GM19239 (cell line): ENCODE measurements around the gene USP35.

Experiments
- DNase-seq: peaks from one replicate; pipeline ENCODE4 v3.0.0; 2011; ENCODE audit warnings: low spot score; ENCODE audit not compliant: insufficient read length
- FAIRE-seq: peaks from 2 replicates; lab custom pipeline; 2011; peaks lifted over from hg19 to GRCh38; lab: Jason Lieb, UNC

The USP35 gene

GRCh38 chr11:78195917-78196560 lies 7.3 kb downstream of the USP35 start:
- FAIRE-seq: no peak

GRCh38 chr11:78196661-78197091 lies 8.0 kb downstream of the USP35 start:
- FAIRE-seq: no peak

More at GRCh38 chr11:78195917-78196560, 7.3 kb downstream of the USP35 start:
- DNase-seq: no peak

GRCh38 chr11:78197816-78198215 lies 9.1 kb downstream of the USP35 start:
- no peak for DNase-seq
- FAIRE-seq: no peak

More at GRCh38 chr11:78196661-78197091, 8.0 kb downstream of the USP35 start:
- DNase-seq: no peak

DNA sequence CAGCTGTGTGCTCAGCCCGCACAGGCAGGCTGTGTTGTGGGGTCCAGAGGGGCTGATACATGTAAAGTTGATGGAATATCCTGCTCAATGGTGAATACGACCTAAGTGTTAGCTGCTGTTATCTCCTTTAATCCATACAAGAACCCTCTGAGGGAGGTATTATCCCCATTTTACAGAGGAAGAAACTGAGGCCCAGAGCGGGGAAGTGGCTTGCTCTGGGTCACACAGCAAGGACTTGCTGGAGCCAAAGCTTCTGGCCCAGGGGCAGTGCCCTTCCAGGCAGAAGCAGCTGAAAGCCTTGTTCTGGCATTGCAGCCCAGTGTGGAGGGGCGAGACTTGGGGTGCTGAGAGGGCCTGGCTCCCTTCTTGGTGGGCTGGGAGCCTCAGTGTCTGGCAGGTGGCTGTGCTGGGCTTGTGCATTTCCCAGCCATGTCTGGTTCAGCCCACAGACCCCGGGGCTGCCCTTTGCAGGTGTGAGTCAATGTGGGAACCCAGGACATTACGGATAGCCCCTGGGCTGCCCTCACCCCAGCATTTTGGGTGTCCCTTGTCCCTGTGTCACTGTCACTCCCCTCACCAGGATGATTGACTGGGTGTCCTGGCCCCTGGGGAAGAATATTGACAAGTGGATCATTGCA lies 10.4 kb downstream of the USP35 start:
- FAIRE-seq: no peak

GRCh38 chr11:78199653-78200015 lies 10.9 kb downstream of the USP35 start:
- FAIRE-seq: no peak
- no peak for DNase-seq

More for the DNA sequence above, 10.4 kb downstream of the USP35 start:
- DNase-seq: no peak

DNA sequence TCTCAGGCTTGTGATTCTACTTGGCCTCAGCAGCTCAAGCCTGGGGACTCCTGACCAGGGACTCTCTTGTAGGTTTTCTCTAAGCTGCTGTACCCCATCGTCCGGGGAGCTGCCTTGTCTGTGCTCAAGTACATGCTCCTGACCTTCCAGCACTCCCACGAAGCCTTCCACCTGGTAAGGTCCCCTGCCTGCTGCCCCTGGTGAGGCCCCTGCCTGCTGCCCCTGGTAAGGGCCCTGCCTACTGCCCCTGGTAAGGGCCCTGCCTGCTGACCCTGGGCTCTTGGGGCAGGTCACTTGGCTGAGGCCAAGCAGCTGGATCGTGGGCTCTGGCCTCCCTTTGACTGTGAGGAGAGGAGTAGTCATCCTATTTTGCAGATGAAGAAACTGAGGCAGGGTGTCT lies 11.3 kb downstream of the USP35 start:
- no peak for DNase-seq
- no peak for FAIRE-seq

GRCh38 chr11:78200553-78200952 lies 11.8 kb downstream of the USP35 start:
- no peak for DNase-seq
- FAIRE-seq: no peak

DNA sequence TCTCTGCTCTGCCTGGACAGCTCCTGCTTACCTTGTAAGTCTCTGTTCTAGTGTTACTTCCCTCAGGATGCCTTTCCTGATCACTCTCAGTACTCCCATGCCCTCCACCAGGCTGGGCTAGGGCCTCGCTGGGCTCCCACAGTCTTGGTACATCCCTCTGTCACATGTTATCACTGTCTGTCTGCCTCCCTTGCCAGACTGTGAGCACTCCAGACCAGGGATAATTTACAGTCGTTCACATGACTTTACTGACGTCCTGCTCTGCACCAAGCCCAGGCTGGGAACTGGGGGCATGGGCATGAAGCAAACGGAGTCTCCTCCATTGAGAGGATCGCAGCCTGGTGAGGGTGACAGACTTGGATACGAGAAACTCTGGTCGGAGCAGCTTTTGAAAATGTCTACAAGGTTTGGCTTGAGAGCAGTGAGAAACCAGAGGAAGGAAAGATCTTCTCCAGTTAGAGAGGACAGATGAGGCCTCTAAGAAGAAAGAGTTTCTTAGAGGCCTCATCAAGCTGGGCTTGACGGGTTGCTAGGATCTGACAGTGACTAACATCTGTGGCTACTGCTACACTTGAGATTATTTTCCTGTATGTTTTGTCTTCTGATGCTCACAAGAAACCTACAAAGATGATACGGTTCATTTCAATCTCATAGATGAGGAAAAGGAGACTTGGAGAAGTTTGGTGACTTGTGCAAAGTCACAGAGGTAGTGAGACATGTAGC lies 12.5 kb downstream of the USP35 start:
- FAIRE-seq: no peak
- DNase-seq: no peak

GRCh38 chr11:78202733-78203167 lies 14.0 kb downstream of the USP35 start:
- DNase-seq: no peak
- no peak for FAIRE-seq

DNA sequence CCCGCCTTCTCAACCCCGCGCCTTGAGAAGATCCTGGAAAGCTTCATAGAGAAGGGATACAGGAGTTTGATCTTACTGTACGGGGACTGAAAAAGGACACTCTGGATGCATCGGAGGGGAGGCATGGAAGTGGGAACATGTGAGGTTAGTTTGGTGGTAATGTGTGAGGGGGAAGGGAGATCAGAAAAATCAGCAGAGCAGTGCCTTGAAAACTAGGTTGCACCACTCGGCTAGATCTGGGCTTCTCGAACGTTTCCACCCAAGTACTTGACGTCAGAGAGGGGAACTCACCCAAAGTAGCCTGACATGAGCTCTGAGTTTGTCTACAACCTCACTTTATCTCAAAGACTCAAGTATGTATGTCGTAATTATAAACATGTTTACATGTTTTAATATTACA lies 14.5 kb downstream of the USP35 start:
- FAIRE-seq (no peak), DNase-seq (no peak)

GRCh38 chr11:78205256-78205655 lies 16.5 kb downstream of the USP35 start:
- no peak for FAIRE-seq
- no peak for DNase-seq

- DNase-seq (no peak), FAIRE-seq (no peak)
Observed at GRCh38 chr11:78205691-78206090, 17.0 kb downstream of the USP35 start.

DNA sequence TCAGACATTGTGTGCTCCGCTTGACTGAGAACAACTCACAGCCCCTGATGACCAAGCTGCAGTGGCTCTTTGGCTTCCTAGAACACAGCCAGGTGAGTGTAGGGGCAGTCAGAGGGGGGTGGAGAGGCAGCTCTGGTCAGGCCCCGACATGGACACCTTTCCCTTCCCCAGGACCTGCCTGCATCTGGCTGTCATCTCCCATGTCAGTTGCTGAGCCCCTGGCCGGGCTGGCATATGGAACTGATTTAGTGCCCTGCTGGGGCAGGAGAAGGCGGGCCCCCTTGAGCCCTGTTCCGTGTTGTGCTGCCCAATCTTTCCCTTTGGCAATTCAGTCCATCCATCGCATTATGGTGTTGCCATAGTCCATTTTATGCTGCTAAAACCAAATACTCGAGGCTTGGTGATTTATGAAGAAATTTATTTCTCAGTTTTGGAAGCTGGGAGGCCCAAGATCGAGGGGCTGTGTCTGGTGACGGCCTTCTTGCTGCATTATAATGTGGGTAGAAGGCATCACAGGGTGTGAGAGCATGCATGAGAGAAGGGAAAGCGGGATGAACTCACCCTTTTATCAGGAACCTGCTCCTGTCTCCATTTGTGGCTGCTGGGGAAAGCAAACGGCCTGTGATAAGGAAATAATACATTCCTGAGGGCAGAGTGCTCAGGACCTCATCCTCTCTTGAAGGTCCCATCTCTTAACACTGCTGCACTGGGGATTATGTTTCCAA lies 19.0 kb downstream of the USP35 start:
- DNase-seq (no peak), FAIRE-seq (no peak)

DNA sequence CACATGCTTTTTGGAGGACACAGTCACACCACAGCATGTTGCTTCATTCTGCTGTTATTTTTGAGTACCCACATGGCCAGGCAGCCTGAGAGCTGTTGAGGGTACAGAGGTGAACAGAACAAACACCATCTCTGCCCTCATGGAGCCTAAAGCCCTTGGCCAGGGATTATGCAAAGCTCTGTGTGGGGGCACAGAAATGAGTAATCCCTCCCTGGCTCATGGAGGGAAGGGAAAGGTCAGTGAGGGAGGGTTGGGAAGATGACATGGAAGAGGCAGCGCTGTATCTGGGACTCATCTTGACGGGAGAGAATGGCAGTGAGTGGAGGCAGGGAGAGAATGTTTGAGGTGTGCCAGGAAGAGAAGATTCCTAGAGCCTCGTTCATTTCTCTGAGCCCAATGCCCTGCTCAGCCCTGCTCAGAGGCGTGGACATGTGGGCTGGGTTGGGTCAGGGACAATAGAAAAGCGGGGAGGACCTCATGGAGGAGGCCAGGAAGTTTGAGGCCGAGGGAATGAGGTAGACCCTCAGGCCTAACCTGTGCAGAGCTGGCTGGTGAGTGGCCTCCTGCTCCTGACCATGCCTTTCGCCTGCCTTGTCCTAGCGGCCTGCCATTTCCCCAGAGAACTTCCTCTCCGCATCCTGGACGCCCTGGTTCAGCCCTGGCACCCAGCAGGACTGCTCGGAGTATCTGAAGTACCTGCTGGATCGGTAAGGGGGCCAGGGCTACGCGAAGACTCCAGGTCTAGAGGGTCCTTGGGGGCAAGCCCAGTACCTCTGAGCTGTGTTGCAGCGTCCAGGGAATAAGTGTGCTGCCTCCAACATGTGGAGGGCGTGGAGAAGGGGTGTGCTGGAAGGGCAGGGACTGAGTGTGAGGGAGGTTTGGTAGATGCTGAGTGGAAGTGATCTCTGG lies 19.8 kb downstream of the USP35 start:
- FAIRE-seq (no peak), DNase-seq (no peak)

GRCh38 chr11:78209478-78209877 lies 20.8 kb downstream of the USP35 start:
- no peak for FAIRE-seq

DNA sequence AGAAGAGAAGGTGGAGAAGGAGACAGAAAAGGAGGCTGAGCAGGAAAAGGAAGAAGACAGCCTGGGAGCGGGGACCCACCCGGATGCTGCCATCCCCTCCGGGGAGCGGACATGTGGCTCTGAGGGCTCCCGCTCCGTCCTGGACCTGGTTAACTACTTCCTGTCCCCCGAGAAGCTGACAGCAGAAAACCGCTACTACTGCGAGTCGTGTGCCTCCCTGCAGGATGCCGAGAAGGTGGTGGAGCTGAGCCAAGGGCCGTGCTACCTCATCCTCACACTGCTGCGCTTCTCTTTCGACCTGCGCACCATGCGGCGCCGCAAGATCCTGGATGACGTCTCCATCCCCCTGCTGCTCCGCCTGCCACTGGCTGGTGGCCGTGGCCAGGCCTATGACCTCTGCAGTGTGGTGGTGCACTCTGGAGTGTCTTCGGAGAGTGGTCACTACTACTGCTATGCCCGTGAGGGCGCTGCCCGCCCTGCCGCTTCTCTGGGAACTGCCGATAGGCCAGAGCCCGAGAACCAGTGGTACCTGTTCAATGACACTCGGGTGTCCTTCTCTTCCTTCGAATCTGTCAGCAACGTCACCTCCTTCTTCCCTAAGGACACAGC lies 21.4 kb downstream of the USP35 start:
- FAIRE-seq: no peak
- no peak for DNase-seq

More at GRCh38 chr11:78209478-78209877, 20.8 kb downstream of the USP35 start:
- no peak for DNase-seq

DNA sequence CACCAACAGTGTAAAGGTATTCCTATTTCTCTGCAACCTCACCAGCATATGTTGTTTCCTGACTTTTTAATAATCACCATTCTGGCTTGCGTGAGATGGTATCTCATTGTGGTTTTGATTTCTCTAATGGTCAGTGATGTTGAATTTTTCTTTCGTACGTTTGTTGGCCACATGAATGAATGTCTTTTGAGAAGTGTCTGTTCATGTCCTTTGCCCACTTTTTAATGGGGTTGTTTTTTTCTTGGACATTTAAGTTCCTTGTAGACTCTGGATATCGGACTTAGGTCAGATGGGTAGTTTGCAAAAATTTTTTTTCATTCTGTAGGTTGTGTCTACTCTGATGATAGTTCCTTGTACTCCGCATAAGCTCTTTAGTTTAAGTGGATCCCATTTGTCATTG lies 22.8 kb downstream of the USP35 start:
- no peak for DNase-seq
- no peak for FAIRE-seq

DNA sequence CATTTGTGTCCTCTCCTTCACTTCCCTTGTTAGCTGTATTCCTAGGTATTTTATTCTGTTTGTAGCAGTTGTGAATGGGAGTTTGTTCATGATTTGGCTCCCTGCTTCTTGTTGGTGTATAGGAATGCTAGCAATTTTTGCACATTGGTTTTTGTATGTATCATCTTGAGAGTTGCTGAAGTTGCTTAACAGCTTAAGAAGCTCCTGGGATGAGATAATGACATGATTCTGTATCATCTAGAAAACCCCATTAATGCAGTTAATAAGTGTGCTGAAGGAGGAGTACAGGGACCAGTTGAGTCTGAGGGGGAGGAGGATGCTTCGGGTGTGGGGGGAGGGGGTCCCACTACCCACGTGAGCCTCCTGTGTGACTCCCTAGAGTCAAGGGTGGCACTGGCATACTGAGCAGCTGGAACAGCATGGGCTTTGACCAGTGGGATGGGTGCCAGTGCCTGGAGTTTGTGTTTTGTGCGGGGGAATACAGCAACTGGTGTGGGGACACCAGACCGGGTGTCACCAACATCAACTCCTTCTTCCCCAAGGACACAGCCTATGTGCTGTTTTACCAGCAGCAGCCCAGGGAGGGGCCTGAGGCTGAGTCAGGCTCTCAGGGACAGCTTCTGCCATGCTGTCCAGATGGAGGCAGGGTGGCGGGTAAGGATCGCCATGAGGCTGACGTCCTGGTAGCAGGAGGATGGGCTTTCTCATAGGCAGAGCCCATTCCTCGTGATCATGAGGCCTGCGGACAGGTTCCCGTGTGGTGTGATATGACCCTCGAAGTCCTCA lies 24.1 kb downstream of the USP35 start:
- FAIRE-seq (no peak), DNase-seq (no peak)
